SIG-M5 treated with dmso at 0.1 percent for 504 hours (cell line): ENCODE results near the gene GABRE.
A peak's percentile ranks its signal among the peaks of the same experiment; 100 is the strongest.

Experiments
- DNase-seq: peaks from one replicate; lab custom pipeline; 2025; ENCODE audit not compliant: unreplicated experiment; lab: John Stamatoyannopoulos, UW

Gene GABRE

GRCh38 chrX:151974336-151975227, at the start of gene GABRE:
Gene GABRE, minus strand, starts transcription at chrX:151974676. Its CDS starts 51 bp downstream, at chrX:151974625.
- DNase-seq: no peak

- DNase-seq: no peak
These were observed 46.4 kb upstream of the GABRE start for GRCh38 chrX:152020888-152021287.

- DNase-seq: no peak
These were observed 25.3 kb upstream of the GABRE start for GRCh38 chrX:151999813-152000212.

- DNase-seq: no peak
These were observed 23.1 kb upstream of the GABRE start for GRCh38 chrX:151997539-151997938.

- no peak for DNase-seq
These were observed 21.9 kb upstream of the GABRE start for GRCh38 chrX:151996347-151996746.

GRCh38 chrX:151994476-151994875, 20.0 kb upstream of the GABRE start:
- DNase-seq: no peak

- DNase-seq: no peak
These were observed 14.3 kb upstream of the GABRE start for GRCh38 chrX:151988706-151989299.

- DNase-seq: no peak
These were observed 12.6 kb upstream of the GABRE start for GRCh38 chrX:151987108-151987507.

GRCh38 chrX:151985955-151986354, 11.5 kb upstream of the GABRE start:
- DNase-seq: no peak

- no peak for DNase-seq
These were observed 11.1 kb upstream of the GABRE start for GRCh38 chrX:151985531-151985930.

GRCh38 chrX:151984902-151985301, 10.4 kb upstream of the GABRE start:
- DNase-seq: no peak

GRCh38 chrX:151984328-151984727, 9.9 kb upstream of the GABRE start:
- DNase-seq: peak; percentile 1

- DNase-seq: no peak
These were observed 8.7 kb upstream of the GABRE start for GRCh38 chrX:151983186-151983585.

- DNase-seq: no peak
These were observed 7.7 kb upstream of the GABRE start for GRCh38 chrX:151982222-151982621.

GRCh38 chrX:151981129-151981528, 6.7 kb upstream of the GABRE start:
- no peak for DNase-seq

- no peak for DNase-seq
These were observed 3.4 kb upstream of the GABRE start for GRCh38 chrX:151977923-151978322.

- DNase-seq: no peak
These were observed 2.5 kb upstream of the GABRE start for GRCh38 chrX:151977009-151977408.

- no peak for DNase-seq
These were observed 1.3 kb upstream of the GABRE start for GRCh38 chrX:151975736-151976275.

- DNase-seq: no peak
These were observed 735 bp upstream of the GABRE start for GRCh38 chrX:151975228-151975593.

- no peak for DNase-seq
These were observed 583 bp downstream of the GABRE start for GRCh38 chrX:151973851-151974335.

- no peak for DNase-seq
These were observed 1.3 kb downstream of the GABRE start for GRCh38 chrX:151973060-151973661.

GRCh38 chrX:151970661-151971060, 3.8 kb downstream of the GABRE start:
- no peak for DNase-seq
